Activated CD8-positive, alpha-beta memory T cell treated with anti-CD3 and anti-CD28 coated beads for 4 hours (primary cell): ENCODE results near the gene TDRD9.
"Not testable (repeated sequence)": the region's sequence is repeated elsewhere in the genome, so short reads cannot be mapped to it uniquely, and the experiment has no call there.

Experiments used
- DNase-seq, 2 donors: peaks; one replicate each; pipeline ENCODE4 v3.0.0-alpha.2; 2020; ENCODE audit warnings: low read depth in 2 of 2

Gene TDRD9

DNA sequence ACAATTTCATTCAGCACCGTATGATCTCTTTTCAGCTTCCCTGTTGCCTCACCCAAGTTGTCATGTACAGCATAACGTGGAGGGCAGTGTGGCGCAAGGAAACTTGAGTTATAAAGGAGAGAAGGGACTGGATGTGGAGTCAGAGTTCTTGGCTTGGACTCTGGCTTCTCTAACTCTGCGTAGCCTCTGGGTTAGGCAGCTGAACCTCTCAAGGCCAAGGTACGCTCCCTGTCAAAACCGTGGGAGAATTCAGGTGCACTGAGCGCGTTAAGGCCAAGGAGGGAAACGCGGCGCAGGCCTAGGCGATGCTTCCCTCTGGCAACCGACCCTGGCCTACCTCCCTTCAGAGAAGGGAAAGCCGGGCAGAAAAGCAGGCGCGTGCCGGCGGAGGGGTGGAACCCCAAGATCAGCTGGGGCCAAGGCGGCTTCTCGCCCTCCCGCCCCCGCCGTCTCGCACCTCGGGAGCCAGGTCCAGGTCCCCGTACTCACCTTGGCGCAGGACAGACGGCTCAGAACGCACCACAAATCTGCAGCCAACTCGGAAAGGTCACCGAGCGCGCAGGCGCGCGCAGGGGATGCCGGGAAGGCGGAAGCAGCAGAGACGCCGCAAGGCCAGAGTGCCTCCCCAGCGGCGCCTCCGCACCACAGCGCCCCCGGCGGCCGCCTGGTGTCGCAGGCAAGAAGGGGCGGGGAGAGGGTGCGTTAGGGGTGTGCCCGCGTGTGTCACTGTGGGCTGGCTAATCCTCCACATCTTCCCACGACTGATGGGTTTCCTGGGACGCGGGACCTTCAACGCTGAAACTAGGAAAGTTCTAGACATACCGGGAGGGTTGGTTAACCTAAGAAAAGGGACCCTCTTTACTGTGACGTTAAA lies 7.0 kb upstream of the TDRD9 start:
- peak; percentile 86 to 89 for DNase-seq

DNA sequence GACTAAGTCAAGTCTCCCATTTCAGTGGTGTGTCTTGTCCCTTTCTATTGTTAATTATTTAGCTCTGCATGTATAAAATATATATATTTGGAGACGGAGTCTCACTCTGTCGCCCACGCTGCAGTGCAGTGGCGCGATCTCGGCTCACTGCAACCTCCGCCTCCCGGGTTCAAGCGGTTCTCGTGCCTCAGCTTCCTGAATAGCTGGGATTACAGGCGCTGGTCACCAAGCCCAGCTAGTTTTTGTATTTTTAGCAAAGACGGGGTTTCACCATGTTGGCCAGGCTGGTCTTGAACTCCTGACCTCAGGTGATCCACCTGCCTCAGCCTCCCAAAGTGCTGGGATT lies 6.4 kb upstream of the TDRD9 start:
- DNase-seq = not testable (repeated sequence)

DNA sequence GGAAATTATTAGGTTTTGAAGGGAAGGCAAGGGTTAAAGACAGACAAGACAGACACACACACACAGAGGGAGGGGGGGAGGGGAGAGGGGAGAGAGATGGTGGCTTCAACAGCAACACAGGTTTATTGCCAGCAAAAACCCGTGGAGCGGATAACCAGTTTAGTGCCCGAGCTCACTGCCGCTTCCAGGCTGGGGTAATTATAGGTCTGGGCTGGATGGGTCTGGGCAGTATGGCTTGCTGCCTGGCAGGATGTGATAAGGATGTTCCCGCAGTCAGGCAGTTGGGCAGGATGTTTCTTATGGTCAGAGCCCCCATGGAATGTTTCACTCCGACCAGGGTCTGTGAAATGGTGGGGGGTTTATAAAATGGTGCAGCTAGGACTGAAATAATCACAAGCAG lies 4.4 kb upstream of the TDRD9 start:
- no peak for DNase-seq

DNA sequence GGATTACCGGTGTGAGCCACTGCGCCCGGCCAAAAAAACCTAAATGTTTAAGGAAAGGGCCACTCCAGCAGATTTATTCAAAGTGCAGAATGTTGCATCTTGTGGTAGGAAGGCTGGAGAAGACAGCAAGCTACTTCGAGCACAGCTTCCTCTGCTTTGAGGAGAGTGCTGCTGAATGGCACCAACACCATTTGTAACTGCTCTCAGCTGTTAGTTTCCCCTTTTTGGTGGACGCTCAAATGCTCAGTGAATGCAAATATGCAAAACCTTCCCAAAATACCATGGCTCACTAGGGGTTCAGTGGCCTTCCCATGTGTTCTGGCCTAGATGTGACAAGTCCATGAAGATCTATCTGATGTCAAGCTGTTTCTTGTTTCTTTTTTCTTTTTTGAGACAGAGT lies 2.9 kb upstream of the TDRD9 start:
- no peak for DNase-seq

DNA sequence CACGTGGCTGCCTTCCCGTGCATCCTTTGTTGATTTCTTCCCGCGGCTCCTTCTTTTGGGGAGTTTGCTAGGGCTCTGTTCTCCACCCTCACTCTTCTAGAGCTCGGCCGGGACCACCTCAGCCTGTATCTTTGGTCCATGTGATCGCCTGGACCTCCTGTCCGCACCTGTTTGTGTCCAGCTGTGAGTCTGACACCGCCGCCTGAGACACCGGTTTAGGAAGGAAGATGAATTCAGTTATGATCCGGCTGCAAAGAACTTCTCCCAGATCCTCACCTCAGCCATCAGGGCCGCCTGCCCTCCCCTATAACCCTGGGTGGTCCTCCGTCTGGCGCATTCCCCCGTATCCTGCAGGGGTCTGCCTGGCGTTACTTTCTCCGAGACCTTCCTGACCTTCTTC lies 690 bp upstream of the TDRD9 start:
- no peak for DNase-seq

DNA sequence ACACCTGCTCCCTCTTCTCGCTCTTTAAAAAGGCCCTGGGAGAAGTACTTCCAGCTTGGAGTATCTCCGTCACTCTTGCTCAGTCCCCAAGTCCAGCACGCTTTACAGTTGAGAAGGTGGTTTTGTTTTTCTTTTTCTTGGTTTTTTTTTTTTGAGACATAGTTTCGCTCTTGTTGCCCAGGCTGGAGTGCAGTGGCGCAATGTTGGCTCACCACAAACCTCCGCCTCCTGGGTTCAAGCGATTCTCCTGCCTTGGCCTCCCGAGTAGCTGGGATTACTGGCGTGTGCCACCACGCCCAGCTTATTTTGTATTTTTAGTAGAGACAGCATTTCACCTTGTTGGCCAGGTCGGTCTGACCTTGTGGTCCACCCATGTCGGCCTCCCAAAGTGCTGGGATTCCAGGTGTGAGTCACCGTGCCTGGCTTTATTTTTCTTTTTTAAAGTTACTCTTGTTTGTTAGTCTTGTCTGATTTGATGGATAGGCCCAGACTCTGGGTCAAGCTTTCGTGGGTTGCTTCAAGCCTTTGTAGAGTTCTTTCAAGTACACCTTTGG lies 1.9 kb downstream of the TDRD9 start:
- no peak for DNase-seq

DNA sequence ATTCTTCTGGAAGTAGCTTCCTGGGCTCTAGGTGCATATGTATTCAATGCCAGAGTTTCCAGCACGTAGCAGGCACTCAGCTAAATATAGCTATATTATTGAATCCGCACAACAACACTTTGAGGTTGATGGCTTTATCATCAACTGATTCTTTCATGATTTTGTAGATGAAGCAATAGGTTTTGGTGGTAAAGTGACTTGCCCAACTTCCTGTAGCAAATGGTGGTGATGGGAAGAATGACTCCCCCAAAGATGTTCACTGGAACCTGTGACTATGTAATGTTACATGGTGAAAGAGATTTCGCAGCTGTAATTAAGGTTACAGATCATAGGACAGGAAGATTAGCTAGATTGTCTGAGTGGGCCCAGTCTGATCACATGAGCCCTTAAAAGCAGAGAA lies 3.2 kb downstream of the TDRD9 start:
- DNase-seq = no peak

DNA sequence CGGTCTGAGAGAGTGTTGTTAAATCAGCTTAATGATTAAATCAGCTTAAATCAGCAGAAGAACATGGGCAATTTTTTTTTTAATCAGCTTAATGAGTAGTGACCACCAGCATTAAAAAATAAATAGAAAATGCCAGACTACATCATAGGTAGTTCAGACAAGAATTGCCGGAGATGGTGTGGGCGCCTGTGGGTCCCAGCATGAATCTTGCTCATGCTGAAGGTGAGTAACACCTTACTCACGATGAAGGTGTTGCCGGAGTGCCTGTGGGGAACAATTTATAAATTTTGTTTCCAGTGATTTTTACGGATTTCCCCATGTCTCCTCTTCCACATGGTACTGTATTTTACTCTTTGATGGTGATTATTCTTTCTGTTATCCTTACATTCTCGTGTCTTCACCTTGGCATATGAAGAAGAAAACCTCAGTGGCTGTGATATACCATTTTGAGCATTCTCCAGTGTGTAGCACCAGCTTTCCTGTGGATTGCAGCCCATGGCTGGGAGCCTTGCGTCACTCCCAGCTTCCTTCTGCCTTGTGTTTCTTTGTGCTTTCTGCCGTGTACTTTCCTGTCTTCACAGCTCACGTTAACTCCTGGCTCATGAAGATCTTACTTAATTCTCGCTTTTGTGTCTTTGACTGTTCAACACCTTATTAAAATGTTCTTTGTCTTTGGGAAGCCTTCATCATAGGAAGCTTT lies 4.7 kb downstream of the TDRD9 start:
- no peak for DNase-seq

DNA sequence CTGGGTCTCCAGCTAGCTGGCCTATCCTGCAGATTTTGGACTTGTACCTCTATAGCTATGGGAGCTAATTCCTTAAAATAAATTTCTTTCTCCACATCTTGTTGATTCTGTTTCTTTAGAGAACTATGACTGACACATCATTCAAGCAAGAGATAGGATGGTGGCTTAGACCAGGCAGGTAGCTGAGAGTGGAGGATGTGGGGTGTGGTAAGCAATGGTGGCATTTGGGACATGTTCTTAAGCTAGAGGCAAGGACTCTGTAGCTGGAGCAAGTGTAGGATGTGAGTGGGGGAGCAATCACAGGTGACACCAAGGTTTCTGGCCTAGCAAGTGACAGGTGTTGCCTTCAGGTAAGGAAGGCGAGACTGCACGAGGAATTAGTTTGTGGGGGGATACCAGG lies 6.8 kb downstream of the TDRD9 start:
- no peak for DNase-seq

DNA sequence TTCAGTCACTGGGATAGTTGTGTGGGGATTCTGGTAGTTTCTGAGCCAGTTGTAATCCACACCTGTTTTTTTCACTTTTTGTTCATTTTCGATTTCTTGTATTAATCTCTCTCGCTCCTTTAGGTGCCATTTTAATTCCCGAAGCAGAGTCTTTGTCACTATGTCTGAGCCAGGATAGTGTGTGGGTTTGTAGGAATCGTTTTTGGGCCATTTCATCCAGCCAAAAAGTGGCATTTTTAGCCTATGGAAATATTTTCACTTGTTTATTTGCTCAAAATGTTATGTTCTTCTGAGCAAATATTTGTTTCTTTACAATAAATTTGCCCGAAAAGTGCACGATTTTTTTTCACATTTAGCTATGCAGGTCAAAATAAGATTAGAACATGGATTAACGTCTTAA lies 13.2 kb downstream of the TDRD9 start:
- DNase-seq = no peak

DNA sequence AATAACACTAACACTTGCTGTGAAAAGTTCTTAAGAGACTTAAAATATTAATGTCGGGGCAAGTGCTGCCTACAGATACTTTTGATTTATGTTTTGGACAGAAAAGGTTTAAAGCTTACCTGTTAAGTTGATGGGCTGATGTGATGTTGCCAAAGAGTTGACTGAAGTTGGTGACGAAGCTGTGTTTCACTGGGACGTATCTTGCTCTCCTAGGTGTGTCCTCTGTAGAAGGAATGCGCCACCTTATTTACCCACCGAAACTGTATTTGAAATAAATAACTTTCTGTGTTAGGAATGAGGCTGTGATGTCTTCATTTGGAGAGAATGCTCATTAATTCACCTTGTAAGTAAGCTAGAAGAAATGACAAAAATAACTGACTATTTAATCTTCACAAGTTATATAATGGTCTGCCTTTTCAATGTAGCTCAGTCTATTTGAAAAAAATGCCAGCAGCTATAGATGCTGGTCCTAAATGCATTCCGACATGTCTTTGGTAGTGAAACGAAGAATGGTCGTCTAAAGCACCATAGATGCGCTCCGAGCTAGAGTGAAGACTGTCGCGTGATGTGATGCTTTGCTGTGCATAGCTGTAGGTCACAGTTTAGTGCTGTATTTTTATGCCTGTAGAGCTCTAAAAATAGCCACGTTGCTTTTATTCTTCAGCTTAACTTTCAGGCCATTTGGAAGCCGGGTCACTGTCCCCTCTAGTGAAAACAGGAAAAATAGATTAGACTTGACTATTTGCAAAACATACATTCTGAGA lies 13.9 kb downstream of the TDRD9 start, which contains the start of gene RD3L:
RD3L (minus strand) TSS at position 557 of the 764 bp plus-strand sequence. CDS start 834 bp downstream, outside the sequence.
- no peak for DNase-seq

DNA sequence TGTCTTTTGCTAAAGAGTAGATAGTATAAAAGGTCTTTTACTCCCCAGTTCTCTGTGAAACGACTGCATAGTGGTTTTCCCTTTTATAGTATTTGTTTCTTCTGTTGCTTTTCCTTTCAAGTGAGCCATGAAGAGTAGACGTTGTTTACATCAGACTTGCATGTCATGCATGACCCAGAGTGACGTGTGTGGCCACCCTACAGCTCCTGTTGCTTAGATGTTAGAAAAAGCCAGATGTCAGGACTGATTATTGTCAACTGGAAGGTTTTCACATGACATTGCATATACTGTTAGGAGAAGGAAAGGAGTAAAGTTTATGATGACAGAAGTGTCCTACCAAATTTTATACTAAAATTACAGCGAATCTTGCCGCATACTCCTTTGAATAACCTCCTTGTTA lies 15.4 kb downstream of the TDRD9 start:
- DNase-seq = no peak

DNA sequence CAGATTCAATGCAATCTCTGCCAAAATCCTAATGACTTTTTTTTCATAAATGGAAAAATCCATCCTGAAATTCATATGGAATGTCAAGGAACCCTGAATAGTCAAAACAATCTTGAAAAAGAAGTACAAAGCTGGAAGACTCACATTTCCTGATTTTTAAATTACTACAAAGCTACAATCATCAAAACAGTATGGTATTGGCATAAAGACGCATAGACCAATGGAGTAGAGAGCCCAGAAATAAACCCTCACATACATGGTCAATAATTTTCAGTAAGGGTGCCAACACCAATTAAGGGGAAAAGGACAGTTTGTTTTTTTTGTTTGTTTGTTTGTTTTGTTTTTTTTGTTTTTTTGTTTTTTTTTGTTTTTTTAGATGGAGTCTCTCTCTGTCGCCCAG lies 18.7 kb downstream of the TDRD9 start:
- no peak for DNase-seq

DNA sequence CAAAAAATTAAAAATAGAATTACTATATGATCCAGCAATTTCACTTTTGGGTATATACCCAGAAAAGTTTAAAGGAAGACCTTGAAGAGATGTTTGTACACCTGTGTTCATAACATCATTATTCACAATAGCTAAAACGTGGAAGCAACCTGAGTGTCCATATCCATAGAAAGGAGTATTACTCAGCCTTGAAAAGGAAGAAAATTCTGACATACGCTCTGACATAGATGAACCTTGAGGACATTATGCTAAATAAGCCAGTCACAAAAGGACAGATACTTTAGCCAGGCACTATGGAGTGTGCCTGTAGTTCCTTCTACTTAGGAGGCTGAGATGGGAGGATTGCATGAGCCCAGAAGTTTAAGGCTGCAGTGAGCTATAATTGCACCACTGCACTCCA lies 20.2 kb downstream of the TDRD9 start:
- DNase-seq = no peak

DNA sequence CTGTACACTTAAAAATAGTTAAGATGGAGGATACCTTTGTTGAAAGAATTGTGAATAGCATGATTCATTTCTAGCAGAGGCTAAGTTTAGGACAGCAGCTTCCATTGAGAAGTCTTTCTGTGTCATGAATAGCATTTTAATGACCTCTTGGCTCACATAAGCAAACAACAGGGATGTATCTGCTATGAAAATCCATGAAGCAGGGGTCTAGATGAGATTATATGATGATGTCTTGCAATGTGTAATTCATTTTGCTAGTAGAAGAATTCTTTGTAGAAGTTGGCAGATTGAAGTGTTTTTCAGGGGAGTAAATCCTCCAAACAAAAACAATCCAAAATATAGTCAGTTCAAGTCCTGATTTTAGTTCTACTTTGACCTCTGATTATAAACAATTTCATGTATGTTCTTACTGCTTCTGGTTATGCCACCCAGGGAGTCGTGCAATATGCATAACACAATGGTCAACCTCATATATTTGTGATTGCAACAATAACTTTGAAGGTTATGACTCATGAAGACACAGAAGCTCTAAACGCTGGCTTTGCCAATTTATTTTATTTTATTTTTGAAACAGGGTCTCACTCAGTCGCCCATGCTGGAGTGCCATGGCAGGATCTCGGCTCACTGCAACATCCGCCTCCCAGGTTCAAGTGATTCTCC lies 21.0 kb downstream of the TDRD9 start:
- no peak for DNase-seq

DNA sequence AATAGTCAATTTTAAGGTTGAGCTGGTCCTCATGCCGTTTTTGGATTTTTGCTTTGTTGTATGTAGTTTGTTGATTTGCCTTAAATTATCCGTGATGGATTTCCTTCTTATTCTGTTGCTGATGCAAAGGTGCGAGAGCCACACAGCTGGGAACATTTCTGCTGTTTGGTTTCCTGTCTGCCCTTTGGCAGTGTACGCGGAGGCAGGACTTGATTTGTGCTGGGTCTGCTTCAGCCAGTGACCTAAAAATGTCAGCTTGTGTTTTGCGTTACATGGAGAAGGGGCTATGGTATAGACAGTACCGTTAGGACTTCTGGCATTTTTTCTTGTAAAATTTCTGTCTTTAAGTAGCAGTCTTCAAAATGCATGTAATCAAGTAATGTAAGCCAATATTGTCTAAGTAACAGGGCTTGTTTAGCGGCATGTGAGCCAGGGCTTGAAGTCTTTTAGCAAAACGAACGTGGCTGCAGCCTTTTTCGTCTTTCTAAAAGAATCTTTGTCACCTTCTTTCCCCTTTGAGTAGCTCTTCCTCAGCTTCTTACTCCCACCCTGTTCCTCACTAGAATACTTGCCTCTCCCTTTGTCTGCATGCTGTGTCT lies 32.3 kb downstream of the TDRD9 start:
- DNase-seq = no peak

DNA sequence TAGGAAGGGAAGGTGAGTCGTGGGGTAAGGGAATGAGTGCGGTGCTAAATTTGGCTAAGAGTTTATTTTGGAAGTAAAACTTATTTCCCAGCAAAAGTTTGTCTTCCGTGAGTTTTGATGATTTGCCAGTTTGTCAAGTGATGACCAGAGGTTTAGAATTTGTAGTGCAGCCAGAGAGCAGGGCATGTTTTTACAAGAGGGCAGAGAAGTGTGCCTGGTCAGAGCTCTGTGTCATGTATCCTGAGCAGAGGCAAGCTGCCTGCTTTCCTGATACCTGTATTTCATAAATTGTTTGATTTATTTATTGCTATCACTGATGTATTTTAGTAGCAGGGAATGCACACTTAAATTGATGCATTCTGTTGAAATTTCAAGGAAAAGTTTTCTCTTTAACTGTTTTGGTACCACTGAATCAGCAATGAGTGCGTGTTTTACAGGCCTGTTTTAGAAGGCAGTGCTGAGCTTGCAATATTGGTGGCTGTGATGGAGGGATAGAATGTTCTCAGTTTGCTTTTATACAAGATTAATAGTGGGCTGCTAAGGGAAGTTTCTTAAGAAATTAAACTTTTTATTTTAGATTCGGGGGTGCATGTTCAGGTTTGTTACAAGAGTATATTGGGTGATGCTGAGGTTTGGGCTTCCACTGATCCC lies 33.8 kb downstream of the TDRD9 start:
- DNase-seq = no peak

DNA sequence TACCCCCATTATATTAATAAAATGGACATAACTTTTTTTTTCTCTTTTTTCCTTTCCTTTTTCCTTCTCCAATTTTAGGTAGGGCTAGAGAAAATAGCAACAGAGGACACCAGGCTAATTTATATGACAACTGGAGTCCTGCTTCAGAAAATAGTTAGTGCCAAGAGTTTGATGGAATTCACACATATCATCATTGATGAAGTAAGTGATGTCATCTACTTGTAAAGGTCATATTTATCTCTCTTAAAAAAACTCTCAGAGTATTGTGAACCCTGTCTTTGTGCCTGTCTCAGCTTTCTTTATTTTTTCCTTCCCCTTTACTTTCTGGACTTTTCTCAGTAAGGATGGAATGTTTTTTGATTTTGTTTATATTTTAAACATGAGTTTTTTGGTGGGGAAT lies 38.4 kb downstream of the TDRD9 start:
- DNase-seq = no peak

DNA sequence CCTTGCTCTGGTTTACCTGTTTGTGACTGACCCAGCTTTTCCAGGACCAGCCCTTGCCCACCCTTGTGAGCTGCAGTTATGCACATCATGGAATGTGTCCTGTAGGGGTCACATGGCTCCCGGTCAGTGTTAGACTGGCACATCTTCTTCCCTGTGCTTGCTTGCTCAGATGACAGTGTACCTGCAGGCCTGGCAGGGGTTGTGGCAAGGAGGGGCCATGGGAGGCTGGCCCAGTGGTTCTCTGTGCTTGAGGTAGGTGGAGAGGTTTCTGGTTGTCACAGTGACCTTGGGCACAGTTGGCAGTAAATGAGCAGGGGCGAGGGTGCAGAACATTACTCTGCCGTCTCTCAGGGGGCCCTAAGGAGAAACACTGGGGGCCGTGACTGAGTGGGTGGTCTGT lies 41.7 kb downstream of the TDRD9 start:
- no peak for DNase-seq

DNA sequence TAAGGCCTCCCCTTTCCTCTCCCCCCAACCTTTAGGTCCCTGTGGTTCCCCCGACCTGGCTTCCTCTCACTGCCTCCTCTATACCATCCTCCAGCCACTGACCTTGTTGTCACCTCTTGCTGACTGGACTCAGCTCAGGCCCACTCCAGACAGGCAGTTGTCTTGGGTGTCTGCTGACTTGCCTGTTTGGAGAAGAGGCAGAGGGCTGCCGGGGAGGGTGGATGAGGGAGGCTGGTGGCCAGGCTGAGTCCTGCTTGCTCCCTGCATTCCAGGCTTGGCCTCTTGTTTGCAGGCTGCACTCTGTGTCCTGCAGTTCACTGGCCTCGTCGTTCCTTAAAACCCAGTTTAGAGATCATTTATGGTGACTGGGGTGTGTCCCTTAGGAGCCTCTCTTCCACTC lies 45.1 kb downstream of the TDRD9 start:
- no peak for DNase-seq

DNA sequence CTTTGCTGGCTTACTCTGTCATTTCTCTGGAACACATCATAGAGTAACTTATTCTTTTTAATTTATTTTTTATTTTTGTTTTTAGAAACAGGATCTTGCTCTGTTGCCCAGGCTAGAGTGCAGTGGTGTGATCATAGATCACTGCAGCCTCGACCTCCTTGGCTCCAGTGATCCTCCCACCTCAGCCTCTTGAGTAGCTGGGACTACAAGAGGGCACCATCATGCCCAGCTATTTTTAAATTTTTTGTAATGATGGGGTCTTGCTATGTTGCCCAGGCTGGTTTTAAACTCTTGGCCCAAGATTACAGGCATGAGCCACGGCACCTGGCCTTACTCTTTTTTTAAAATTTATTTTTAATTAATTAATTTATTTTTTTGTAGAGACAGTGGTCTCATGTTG lies 46.3 kb downstream of the TDRD9 start:
- DNase-seq = no peak
